ENCODE measurements around the gene RPS27.
A peak's percentile ranks its signal among the peaks of the same experiment; 100 is the strongest.
"Not testable (repeated sequence)": the region's sequence is repeated elsewhere in the genome, so short reads cannot be mapped to it uniquely, and the experiment has no call there.

RPS27 gene

GRCh38 chr1:153962088-153963029 lies 28.2 kb upstream of the RPS27 start:
- DNase-seq: no peak

- DNase-seq: peak; percentile 95
Observed at GRCh38 chr1:153963030-153963849, 27.3 kb upstream of the RPS27 start, which contains the start of gene SLC39A1. Gene SLC39A1, minus strand, starts transcription at chr1:153963537. Its CDS starts 822 bp downstream, at chr1:153962715.

GRCh38 chr1:153963850-153964331 lies 26.7 kb upstream of the RPS27 start:
- no peak for DNase-seq

- peak; percentile 99 for DNase-seq
Observed at GRCh38 chr1:153967107-153967999, 23.2 kb upstream of the RPS27 start, which contains the start of gene CREB3L4. Gene CREB3L4, plus strand, starts transcription at chr1:153967902. Its CDS starts 624 bp downstream, at chr1:153968526.

- no peak for DNase-seq
Observed at GRCh38 chr1:153968000-153968363, 22.6 kb upstream of the RPS27 start.

GRCh38 chr1:153968408-153968807 lies 22.2 kb upstream of the RPS27 start:
- DNase-seq: no peak

- DNase-seq: no peak
Observed at GRCh38 chr1:153968972-153969371, 21.6 kb upstream of the RPS27 start.

GRCh38 chr1:153970346-153970745 lies 20.2 kb upstream of the RPS27 start:
- DNase-seq: no peak

- no peak for DNase-seq
Observed at GRCh38 chr1:153973071-153973470, 17.5 kb upstream of the RPS27 start.

GRCh38 chr1:153973525-153973924 lies 17.0 kb upstream of the RPS27 start:
- DNase-seq: no peak

- DNase-seq: no peak
Observed at GRCh38 chr1:153976819-153977249, 13.7 kb upstream of the RPS27 start.

- peak; percentile 45 for DNase-seq
Observed at GRCh38 chr1:153977250-153978240, 13.0 kb upstream of the RPS27 start, which contains the start of gene JTB. Gene JTB, minus strand, starts transcription at chr1:153977674. Its CDS starts 422 bp downstream, at chr1:153977252.

GRCh38 chr1:153978274-153978909 lies 12.2 kb upstream of the RPS27 start:
- DNase-seq: no peak

GRCh38 chr1:153979091-153979490 lies 11.5 kb upstream of the RPS27 start:
- DNase-seq: not testable (repeated sequence)

- DNase-seq: not testable (repeated sequence)
Observed at GRCh38 chr1:153981735-153982134, 8.8 kb upstream of the RPS27 start.

- DNase-seq: no peak
Observed at GRCh38 chr1:153984123-153984894, 6.3 kb upstream of the RPS27 start.

- no peak for DNase-seq
Observed at GRCh38 chr1:153985341-153985912, 5.1 kb upstream of the RPS27 start.

- peak; percentile 81 for DNase-seq
Observed at GRCh38 chr1:153985941-153986761, 4.4 kb upstream of the RPS27 start, which contains the start of gene RAB13. Gene RAB13, minus strand, starts transcription at chr1:153986339. Its CDS starts 103 bp downstream, at chr1:153986236.

Data from NCI-H446 treated with DMSO at 0.1 percent for 48 hours (cell line).